H9 (cell line): ENCODE data around the gene IL20RA. TPM values are rescaled to one million over a fixed set of nuclear protein-coding genes. Genes with fewer than 3 reads are reported as not detected.

Source experiments
- DNase-seq: peaks from one replicate; pipeline ENCODE4 v3.0.0-alpha.2; 2017
- H2AFZ ChIP-seq: one replicate; pipeline ENCODE4 v1.6.1; 2013; ENCODE audit warnings: mild to moderate bottlenecking, low read length, control low read depth, moderate library complexity
- H2AK5ac ChIP-seq: 2 replicates; pipeline ENCODE4 v1.6.1; 2013; ENCODE audit warnings: low read length, control low read depth, mixed read lengths; ENCODE audit not compliant: insufficient read length
- H2BK120ac ChIP-seq: one replicate; pipeline ENCODE4 v1.6.1; 2013; ENCODE audit warnings: low read depth, mild to moderate bottlenecking, low read length, control low read depth, inconsistent platforms; ENCODE audit not compliant: poor library complexity, severe bottlenecking
- H2BK12ac ChIP-seq: 2 replicates; pipeline ENCODE4 v1.6.1; 2013; ENCODE audit warnings: low read length, control low read depth, mixed read lengths, low read depth; ENCODE audit not compliant: insufficient read length
- H2BK15ac ChIP-seq: 2 replicates; pipeline ENCODE4 v1.6.1; 2013; ENCODE audit warnings: low read depth, low read length, control low read depth
- H2BK20ac ChIP-seq: one replicate; pipeline ENCODE4 v1.6.1; 2013; ENCODE audit warnings: low read depth, mild to moderate bottlenecking, low read length, control low read depth, inconsistent platforms; ENCODE audit not compliant: poor library complexity, severe bottlenecking
- H2BK5ac ChIP-seq: 2 replicates; pipeline ENCODE4 v1.6.1; 2013; ENCODE audit warnings: low read length, control low read depth, mixed read lengths; ENCODE audit not compliant: insufficient read length
- H3K14ac ChIP-seq: 2 replicates; pipeline ENCODE4 v1.6.1; 2013; ENCODE audit warnings: low read length, control low read depth; ENCODE audit not compliant: insufficient read depth
- H3K18ac ChIP-seq: 2 replicates; pipeline ENCODE4 v1.6.1; 2013; ENCODE audit warnings: low read depth, mild to moderate bottlenecking, mixed read lengths, low read length, control low read depth; ENCODE audit not compliant: insufficient read length
- H3K23ac ChIP-seq: 2 replicates; pipeline ENCODE4 v1.6.1; 2013; ENCODE audit warnings: low read length, control low read depth, mixed read lengths, low read depth; ENCODE audit not compliant: insufficient read length
- H3K23me2 ChIP-seq: 2 replicates; pipeline ENCODE4 v1.6.1; 2013; ENCODE audit warnings: low read depth, mild to moderate bottlenecking, mixed read lengths, low read length, control low read depth; ENCODE audit not compliant: insufficient read length, poor library complexity, severe bottlenecking
- H3K27ac ChIP-seq: 2 replicates; pipeline ENCODE4 v1.5.1; 2013; ENCODE audit warnings: low read length, control low read depth, mixed read lengths, low read depth; ENCODE audit not compliant: insufficient read length
- H3K27me3 ChIP-seq: 2 replicates; pipeline ENCODE4 v1.6.1; 2013; ENCODE audit warnings: low read length, control low read depth, inconsistent platforms; ENCODE audit not compliant: insufficient read depth
- H3K4ac ChIP-seq: 2 replicates; pipeline ENCODE4 v1.6.1; 2013; ENCODE audit warnings: low read depth, mild to moderate bottlenecking, control low read depth, inconsistent platforms, low read length, moderate library complexity
- H3K4me1 ChIP-seq: 2 replicates; pipeline ENCODE4 v1.6.1; 2013; ENCODE audit warnings: low read length, control low read depth, inconsistent platforms; ENCODE audit not compliant: insufficient read depth
- H3K4me2 ChIP-seq: 2 replicates; pipeline ENCODE4 v1.6.1; 2013; ENCODE audit warnings: low read length, control low read depth, mixed read lengths; ENCODE audit not compliant: insufficient read length, insufficient read depth
- H3K56ac ChIP-seq: 2 replicates; pipeline ENCODE4 v1.6.1; 2013; ENCODE audit warnings: low read depth, mild to moderate bottlenecking, mixed read lengths, low read length, control low read depth; ENCODE audit not compliant: insufficient read length
- H3K79me1 ChIP-seq: 2 replicates; pipeline ENCODE4 v1.6.1; 2013; ENCODE audit warnings: low read depth, mild to moderate bottlenecking, moderate library complexity, low read length, control low read depth, inconsistent platforms; ENCODE audit not compliant: insufficient read depth, poor library complexity, severe bottlenecking
- H3K79me2 ChIP-seq: 2 replicates; pipeline ENCODE4 v1.6.1; 2013; ENCODE audit warnings: low read length, control low read depth, inconsistent platforms; ENCODE audit not compliant: insufficient read depth
- H3K9ac ChIP-seq: 2 replicates; pipeline ENCODE4 v1.6.1; 2013; ENCODE audit warnings: low read length, control low read depth, mixed read lengths; ENCODE audit not compliant: insufficient read length; ENCODE audit errors: extremely low read depth
- H3K9me3 ChIP-seq: one replicate; pipeline ENCODE4 v1.6.1; 2013; ENCODE audit warnings: low read depth, low read length, inconsistent platforms; ENCODE audit not compliant: control insufficient read depth
- H3T11ph ChIP-seq: one replicate; pipeline ENCODE4 v1.6.1; 2013; ENCODE audit warnings: mild to moderate bottlenecking, low read length, control low read depth, inconsistent platforms
- H4K20me1 ChIP-seq: one replicate; pipeline ENCODE4 v1.6.1; 2013; ENCODE audit not compliant: control insufficient read depth, insufficient read length, insufficient read depth
- H4K5ac ChIP-seq: 2 replicates; pipeline ENCODE4 v1.6.1; 2013; ENCODE audit warnings: low read depth, mild to moderate bottlenecking, mixed read lengths, low read length, control low read depth; ENCODE audit not compliant: insufficient read length
- H4K8ac ChIP-seq: replicated peaks from 2 replicates; pipeline ENCODE4 v1.6.1; 2013; ENCODE audit warnings: low read length, control low read depth, mixed read lengths, low read depth; ENCODE audit not compliant: insufficient read length
- H4K91ac ChIP-seq: 2 replicates; pipeline ENCODE4 v1.6.1; 2013; ENCODE audit warnings: low read depth, mild to moderate bottlenecking, moderate library complexity, mixed read lengths, low read length, control low read depth; ENCODE audit not compliant: insufficient read length
- H3K27ac Mint-ChIP-seq, 3 experiments: 2 replicates in 2 of 3; 3 replicates in 1 of 3; pipeline ENCODE4 v1.8.0; 2020 to 2021; ENCODE audit warnings: mixed read lengths in 3 of 3, mild to moderate bottlenecking in 1 of 3, moderate library complexity in 1 of 3
- H3K27me3 Mint-ChIP-seq: 2 replicates; pipeline ENCODE4 v1.8.0; 2021; ENCODE audit warnings: low read depth, mild to moderate bottlenecking, moderate library complexity, mixed read lengths
- H3K36me3 Mint-ChIP-seq, 3 experiments: 2 replicates in 2 of 3; 3 replicates in 1 of 3; pipeline ENCODE4 v1.8.0; 2020 to 2021; ENCODE audit warnings: low read depth in 3 of 3, mixed read lengths in 3 of 3; ENCODE audit not compliant: insufficient read depth in 1 of 3
- H3K4me1 Mint-ChIP-seq, 2 experiments: 2 replicates each; pipeline ENCODE4 v1.8.0; 2020; ENCODE audit warnings: mixed read lengths in 2 of 2
- H3K4me3 Mint-ChIP-seq, 2 experiments: 2 replicates in 1 of 2; 3 replicates in 1 of 2; pipeline ENCODE4 v1.8.0; 2020 to 2021; ENCODE audit warnings: mild to moderate bottlenecking in 2 of 2, mixed read lengths in 2 of 2, moderate library complexity in 1 of 2
- H3K9me3 Mint-ChIP-seq, 2 experiments: 2 replicates in 1 of 2; 3 replicates in 1 of 2; pipeline ENCODE4 v1.8.0; 2020; ENCODE audit warnings: mild to moderate bottlenecking in 2 of 2, mixed read lengths in 2 of 2, moderate library complexity in 1 of 2
- CTCF ChIP-seq: fragments of 200-600 bp; sonication (generic); conservative IDR thresholded peaks from 3 replicates; pipeline ENCODE4 v1.8.0; 2021; ENCODE audit warnings: antibody characterized with exemption, mild to moderate bottlenecking
- WGBS: extraction: QIAGEN DNeasy Blood & Tissue Kit; methylation state at CpG from one replicate; pipeline ENCODE4 v1.1.7; 2013; ENCODE audit warnings: missing lambda C conversion rate, low lambda C conversion rate, mixed read lengths; ENCODE audit not compliant: insufficient read length; ENCODE audit errors: extremely low coverage; 5-methylcytosine and 5-hydroxymethylcytosine counted together
- total RNA-seq: library from RNA; stranded (reverse); gene quantifications from 2 replicates; pipeline ENCODE4 v1.2.1, GENCODE V29; 2021

The IL20RA gene
- total RNA-seq, 1 experiment from 2014 or later = 0.74 TPM

GRCh38 chr6:137028912-137029311 is 15.9 kb downstream of the IL20RA start:
- no peak overlapping the region for H2AFZ ChIP-seq
- H3K14ac ChIP-seq = no peak overlapping the region
- no peak overlapping the region for H2BK12ac ChIP-seq
- Mint-ChIP-seq H3K4me3 (no peak overlapping the region), H3K4me1 (no peaks in the 10 kb centered on the region), H3K27ac (no peak overlapping the region), H3K27me3 (peaks cover 6% of the 10 kb centered on the region), H3K36me3 (no peaks in the 10 kb centered on the region), H3K9me3 (no peaks in the 10 kb centered on the region)
- no peak overlapping the region for H2BK20ac ChIP-seq
- H2BK120ac ChIP-seq = no peak overlapping the region
- H3K79me1 ChIP-seq = no peaks in the 10 kb centered on the region
- no peak overlapping the region for H2AK5ac ChIP-seq
- H3K79me2 ChIP-seq = no peaks in the 10 kb centered on the region
- H4K5ac ChIP-seq = no peak overlapping the region
- no peak overlapping the region for H3K4me2 ChIP-seq
- TF ChIP-seq CTCF = no peak
- H3K9ac ChIP-seq = no peak overlapping the region
- H3K9me3 ChIP-seq = no peaks in the 10 kb centered on the region
- H3K18ac ChIP-seq = no peak overlapping the region
- no peak overlapping the region for H3K56ac ChIP-seq
- H3K4ac ChIP-seq = no peak overlapping the region
- no peak overlapping the region for H2BK5ac ChIP-seq
- no peak overlapping the region for H2BK15ac ChIP-seq
- no peaks in the 10 kb centered on the region for H3K4me1 ChIP-seq
- H3K23ac ChIP-seq = no peak overlapping the region
- no peaks in the 10 kb centered on the region for H3K23me2 ChIP-seq
- no peak for DNase-seq
- H3T11ph ChIP-seq = no peak overlapping the region
- H4K91ac ChIP-seq = no peak overlapping the region
- no peaks in the 10 kb centered on the region for H3K27me3 ChIP-seq
- WGBS = no CpG with 5 or more reads among the region's 2 CpGs
- H3K27ac ChIP-seq = no peak overlapping the region
- H4K20me1 ChIP-seq = no peaks in the 10 kb centered on the region
- no peak overlapping the region for H4K8ac ChIP-seq
